NCI-H748 (cell line): ENCODE results near the gene KBTBD13.
A peak's percentile ranks its signal among the peaks of the same experiment; 100 is the strongest.

Experiments used
- DNase-seq: peaks from one replicate; lab custom pipeline; 2025; ENCODE audit not compliant: unreplicated experiment; lab: John Stamatoyannopoulos, UW

Gene KBTBD13

DNA sequence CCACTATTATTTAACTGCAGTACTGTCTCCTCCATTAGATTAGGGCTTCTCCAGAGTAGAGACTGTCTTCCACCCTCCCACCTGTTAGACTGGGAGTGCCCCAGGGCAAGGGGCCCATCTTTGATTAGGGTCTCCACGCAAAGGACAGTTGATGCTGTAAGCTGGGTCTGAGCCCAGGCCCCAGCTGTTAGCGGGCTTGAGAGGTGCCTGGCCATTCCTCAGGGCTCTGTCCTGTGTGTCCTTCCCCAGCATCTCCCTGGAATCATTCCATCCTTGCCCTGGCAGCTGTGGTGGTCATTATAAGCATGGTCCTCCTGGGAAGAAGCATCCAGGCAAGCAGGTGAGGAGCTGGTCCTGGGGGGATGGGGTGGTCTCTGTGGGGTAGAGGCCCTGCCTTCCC lies 25.3 kb upstream of the KBTBD13 start:
- no peak for DNase-seq

DNA sequence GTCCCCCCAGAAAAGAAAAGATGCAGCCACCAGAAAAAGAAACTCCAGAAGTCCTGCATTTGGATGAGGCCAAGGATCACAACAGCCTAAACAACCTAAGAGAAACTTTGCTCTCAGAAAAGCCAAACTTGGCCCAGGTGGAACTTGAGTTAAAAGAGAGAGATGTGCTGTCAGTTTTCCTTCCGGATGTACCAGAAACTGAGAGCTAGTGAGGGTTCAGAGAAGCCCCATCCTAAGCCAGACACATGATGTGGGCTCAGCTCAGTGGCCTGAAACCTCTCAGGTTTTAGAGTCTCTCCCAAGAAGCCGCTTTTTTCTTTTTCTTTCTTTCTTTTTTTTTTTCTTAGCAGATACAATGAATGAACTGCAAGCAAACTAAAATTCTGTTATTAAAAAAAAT lies 23.6 kb upstream of the KBTBD13 start:
- no peak for DNase-seq

DNA sequence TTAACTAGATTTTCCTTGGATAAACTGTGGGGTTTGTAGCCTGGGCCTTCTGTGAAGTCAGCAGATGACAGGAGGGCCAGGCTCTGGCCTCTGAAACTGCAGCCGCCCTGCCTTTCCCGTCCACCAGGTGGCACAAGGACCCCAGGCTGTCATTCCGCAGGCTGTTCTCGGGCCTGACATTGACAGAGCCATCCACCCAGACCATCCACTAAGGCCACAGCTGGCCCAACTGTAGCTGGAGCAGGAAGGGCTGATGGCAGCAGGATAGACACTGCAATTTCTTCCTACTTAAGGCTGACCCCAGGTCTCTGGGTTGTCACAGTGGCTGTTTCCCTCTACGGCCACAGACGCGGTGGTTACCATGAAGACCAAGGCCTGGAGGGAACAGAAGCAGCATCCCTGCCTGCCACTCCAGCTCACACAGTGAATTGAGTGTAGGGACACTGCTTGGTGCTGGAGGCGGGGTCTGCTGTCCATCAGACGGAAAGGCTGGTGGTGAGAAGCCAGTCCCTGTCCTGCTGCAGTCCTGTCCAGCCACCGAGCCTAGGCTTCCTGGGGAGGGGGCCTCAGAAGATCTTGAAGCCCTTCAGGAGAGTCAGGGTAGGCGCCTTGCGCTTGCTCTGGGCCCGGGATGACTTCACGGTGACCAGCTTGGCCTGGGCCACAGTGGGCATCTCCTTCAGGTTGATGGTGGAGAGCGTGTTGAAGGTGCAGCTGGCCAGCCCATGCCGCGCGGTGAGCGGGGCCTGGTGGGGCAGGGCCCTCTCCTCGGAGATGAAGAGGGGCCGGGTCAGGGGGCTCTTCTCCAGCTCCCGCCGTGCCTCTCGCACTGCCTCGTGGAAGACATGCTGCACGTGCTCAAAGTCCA lies 22.0 kb upstream of the KBTBD13 start:
- DNase-seq, result peak; percentile 52

DNA sequence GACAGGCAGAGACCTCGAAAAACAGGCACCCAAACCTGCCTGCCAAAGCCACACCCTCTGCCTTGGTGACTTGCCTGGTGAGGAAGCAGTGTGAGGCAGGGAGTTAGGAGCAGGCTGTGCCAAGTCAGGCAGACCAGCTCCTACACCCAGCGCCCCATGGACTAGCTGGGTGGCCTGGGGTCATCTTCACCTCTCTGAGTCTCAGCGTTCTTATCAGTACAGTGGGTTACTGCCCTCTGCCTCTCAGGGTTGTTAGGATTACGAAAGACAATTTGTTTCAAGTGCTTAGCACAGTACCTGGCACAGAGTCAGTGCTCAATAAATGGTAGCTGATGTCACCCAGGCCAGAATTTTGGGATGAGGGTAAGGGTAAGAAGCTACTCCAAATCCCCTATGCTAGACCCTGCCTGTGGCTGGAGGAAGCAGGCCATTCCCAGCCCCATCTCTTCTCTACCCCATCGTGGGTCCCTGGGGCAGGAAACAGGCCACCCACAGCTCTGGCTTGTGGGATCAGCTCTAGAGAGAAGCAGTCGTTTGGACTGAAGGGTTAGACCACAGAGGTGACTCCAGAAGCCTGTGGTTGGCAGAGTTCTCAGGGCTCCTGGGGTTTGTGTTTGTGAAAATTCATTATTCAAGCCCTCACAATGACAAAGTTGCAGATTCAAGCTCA lies 21.2 kb upstream of the KBTBD13 start:
- no peak for DNase-seq

DNA sequence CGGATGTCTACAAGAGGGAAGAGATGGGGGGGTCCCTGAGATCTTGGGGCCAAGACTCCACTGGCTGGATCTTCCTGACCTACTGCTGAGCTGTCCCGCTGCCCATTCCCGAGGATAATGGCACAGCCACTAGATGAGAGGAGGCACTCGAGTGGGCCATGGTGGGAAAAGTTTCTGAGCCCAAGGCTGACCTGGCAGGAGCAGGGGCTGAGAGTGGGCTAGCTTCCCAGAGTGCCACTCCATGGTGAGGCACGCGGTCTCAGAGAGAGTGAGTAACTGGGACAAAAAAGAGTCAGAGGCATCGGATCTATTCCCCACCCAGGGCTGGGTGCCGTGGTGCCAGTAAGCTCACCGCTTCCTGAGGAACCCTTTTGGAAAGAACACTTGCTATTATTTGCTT lies 20.4 kb upstream of the KBTBD13 start:
- no peak for DNase-seq

DNA sequence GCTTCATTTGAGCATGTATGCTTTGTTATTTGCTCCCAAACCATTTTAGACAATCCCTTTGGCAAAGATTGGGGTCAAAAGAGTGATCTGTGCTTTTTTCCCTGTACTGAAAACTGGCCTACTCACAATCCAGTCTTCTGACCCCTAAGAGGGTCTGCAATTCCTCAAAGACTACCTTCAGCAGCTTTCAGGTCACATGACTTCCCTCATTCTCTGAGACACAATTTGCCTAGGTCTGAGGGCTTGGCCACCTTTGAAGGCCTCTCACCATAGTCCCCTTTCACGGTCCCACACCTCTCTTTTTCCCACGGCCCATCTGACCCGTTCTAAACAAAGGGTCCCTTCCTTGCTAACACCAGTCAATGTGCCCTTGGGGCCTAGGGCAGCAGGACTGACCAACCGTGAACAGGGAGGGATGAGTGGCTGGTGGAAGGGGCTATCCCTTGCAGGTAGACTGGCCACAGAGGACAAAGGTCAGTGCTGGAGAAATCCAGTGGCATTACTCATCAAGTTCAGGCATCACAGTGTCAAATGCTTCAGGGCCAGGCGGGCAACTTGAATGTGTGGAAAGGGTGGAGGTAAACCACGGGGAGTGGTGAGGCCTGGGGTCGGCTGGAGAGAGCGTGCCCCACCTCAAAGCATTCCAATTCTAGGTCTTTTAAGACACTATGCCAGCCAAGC lies 19.5 kb upstream of the KBTBD13 start:
- no peak for DNase-seq

DNA sequence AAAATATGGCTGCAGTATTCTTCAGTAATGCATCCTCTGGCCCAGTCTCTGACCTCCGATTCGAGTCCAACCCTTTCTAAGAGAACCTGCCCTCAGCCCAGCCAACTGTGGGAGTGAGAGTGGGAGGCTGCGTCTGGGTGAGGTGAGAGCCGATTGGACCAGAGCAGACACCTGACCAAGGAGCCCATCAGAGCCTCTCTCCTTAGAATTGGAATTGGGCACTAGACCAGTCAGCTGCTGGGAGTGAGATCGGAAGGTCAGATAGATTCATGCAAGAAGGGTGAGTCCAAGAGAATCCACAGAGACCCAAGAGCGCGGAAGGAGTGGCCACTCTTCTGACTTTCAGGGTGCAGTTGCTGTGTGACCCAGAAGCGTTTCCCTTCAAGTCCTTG lies 19.0 kb upstream of the KBTBD13 start:
- no peak for DNase-seq

DNA sequence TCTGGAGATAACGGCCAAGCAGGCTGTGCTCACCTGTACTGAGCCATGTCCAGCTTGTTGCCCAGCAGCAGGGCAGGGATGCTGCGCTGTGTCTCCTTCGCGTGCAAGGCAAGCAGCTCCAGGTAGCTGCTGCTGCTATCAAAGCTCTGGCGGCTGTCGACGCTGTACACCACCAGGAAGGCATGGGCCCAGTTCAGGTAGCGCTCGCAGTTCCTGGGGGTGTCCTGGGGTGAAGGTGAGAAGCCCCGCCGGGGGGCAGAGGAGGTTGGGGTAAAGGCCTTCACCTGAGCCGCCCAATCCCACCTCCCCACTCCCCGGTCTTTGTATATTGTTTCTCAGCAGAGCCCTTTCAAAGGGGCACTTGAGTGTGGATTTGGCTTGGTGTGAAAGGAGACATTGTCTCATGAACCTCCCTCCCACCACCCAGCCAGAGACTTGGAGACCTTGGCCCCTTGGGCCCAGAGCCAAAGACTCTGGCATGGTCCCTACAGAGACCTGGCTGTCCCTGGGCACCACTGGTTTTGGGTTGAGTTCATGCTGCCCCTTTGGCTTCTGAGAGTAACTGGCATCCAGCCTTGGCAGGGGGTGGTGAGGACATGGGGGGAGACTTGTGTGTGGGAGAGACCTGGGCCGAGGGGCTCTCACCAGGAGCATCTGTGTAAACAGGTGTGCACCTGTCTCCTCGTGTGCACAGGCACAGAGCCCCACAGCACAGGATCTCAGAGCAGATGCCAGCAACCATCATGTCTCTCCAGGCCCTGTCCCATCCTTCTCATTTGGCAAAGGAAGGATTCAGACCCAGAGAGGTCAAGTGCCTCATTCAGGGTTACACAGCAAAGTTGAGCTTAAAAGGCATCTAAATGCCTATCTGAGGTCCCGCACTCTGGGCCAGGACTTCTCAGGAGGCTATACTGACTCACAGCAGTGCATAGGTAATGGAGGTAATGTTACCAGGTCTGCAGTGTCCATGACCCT lies 17.9 kb upstream of the KBTBD13 start:
- no peak for DNase-seq

DNA sequence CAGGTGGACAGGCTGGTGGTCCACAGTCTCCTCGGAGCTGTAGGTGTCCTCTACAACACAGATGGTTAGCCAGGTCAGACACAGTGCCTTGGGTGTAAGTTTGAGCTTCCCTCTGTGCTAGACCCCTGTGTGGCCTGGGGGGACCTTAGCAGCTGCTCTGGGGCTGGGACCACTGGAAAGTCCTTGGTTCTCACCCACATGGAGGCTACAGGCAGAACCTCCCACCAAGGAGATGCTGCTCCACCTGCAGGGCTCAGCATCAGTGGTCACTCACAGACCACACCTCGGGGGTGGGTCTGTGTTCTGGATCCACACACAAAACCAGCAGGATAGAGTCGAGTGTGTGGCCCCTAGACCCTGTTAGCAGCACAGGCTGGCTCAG lies 17.2 kb upstream of the KBTBD13 start:
- no peak for DNase-seq

DNA sequence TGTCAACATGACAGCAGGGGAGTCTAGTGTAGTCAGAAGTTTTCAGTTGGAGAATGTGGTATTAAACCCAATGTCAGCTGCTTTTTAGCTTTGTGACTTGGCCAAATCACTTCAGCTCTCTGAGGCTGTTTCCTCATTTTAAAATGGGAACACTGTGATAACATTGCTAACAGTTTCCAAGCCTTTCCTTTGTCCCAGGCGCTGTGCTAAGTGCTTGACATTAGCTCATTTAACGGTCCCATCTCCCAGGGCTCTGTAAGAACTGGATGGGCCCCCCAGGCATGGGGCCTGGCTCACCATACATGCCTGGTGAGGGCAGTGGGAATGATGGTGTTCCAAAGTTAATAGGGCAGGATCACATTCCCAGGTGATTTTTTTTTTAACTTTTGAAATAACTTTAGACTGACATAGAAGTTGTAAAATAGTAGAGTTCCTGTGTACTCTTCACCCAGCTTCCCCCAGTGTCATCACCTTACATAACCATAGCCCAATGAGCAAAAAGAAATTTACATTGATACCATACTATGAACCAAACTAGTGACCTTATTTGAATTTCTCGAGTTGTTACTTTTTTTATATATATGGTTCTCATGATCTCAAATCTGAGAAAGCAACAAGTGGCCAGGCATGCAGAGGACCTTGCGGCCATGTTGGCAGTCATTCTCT lies 16.5 kb upstream of the KBTBD13 start:
- DNase-seq, result no peak

DNA sequence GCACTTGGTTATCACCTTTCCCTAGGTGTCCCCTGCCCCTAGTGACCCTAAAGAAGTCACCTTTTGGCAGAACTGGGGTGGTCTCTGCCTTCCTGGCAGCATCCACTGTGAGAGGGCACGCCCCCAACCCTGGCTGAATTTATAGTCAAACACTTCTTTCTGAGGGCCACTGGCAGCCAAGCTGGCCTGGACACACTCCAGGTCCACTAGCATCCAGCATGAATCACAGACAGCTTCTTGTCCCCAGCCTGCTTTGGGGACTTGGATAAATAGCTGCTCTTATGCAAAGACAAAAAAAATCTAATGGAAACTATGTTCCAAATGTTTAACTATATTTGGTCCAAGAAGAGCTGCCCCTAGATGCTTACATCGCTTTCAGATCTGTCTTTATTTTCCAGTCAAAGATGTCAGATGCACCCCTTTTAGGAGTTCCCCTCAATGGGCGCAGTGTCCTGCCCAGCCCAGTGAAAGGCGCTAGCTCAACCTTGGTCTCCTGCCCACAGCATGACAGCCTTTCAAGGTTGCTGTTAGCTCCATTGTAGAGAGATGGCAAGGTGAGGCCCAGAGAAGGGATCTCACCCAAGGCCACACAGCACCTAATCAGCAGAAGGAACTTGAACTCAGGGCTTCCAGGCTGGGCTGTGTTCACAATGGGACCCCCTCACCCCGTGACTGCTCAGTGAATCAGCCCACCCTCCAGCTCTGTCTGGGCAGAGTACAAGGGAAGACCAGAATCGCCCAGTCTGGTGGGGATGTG lies 15.7 kb upstream of the KBTBD13 start:
- no peak for DNase-seq

DNA sequence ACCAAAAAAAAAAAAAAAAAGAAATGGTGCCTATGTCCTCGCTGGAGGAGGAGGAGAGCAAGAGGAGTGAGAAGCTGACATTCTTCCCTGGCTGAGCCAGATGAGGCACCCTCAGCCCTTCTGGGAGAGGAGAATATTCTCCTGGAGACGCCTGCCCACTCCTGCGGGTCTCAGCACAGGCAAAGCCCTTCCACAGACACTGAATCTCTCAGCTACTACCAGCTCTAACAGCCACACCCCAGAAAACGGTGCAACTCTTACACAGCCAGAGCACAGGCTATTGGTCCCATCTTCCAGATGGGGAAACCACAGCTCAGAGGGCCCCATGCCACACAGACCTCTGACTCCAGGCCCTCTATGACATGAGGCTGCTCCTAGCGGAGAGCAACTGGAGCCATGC lies 14.5 kb upstream of the KBTBD13 start:
- no peak for DNase-seq

DNA sequence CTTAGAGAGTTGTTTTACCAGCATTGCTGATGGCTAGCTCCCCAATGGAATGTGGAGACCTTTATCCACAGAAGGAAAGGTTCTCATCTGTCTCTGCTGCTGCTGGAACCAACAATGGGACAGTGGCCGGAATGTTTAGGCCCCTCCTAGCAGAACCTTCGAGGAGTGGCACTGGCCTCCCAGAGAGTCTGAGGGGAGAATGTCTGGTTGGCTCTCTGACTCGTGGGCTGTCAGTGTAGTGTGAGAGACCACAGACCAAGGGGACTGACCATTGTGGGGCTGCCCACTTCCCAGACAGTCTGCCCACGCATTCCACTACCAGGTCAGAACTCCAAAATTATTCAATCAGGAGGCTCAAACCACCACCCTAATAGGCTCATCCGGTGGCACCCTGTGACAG lies 13.8 kb upstream of the KBTBD13 start:
- DNase-seq, result no peak

DNA sequence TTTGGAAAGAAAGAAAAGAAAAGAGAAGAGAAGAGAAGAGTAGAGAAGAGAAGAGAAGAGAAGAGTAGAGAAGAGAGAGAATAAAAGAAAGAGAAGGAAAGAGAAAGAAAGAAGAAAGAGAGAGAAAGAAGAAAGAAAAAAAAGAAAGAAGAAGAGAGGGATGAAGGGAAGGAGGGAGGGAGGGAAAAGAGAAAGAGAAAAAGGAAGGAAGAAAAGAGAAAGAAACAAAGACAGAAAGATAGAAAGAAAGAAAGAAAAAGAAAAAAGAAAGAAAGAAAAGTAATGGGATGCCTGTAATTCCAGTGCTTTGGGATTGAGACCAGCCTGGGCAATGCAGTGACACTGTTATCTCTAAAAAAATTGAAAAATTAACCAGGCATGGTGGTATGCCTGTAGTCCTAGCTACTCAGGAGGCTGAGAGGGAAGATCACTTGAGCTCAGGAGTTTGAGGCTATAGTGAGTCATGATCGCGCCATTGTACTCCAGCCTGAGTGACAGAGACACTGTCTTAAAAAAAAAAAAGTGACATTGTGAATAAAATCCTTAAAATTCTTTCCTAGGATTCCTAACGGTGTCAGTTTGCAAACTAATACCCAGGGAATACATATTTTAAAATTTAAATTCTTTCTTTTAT lies 10.4 kb upstream of the KBTBD13 start:
- no peak for DNase-seq

DNA sequence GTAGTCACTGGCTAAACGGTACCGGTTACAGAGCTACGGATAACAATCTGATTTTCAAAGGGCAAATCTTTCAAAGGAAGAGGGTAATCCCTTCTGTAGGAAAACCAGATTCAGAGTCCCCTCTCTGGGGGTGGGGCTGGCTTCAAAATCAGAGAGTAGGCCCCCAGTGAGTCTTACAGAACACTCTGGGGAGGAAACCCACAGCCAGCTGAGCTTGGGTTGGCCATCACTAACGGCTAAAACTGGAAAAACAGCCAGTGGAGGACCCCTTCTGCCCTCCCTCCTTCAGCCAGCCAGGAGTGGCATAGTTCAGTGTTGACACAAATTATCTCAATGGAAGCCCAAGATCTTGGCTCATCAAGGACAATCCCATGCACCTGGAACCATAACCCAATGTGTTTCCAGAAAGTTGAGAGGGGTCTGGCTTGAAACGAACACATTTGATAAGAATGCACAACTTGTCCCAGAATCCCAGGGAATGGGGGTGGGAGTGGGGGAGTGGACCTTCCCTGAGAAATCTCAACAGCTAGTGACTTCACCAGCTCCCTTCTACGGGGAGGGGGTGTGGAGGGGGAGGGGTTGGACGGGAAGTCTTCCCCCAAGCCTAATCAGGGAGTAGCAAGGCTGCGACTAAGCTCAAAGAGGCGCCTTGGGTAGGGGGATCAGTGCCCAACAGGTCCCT lies 9.8 kb upstream of the KBTBD13 start:
- DNase-seq, result no peak

DNA sequence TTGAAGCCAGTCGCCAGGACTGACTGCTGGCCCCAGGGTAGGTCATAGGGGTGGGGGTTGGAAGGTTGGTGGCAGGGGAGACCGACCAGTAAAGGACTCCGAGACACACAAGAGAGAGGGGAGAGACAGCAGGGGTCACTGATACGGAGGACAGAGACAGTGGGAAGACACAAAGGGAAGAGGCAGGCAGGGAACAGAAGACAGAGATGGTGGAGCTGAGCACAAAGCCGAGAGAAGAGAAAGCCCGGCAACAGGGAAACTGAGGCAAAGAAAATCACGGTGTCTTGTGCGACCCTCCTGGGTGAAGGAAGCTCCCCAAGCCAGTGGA lies 9.3 kb upstream of the KBTBD13 start:
- no peak for DNase-seq

DNA sequence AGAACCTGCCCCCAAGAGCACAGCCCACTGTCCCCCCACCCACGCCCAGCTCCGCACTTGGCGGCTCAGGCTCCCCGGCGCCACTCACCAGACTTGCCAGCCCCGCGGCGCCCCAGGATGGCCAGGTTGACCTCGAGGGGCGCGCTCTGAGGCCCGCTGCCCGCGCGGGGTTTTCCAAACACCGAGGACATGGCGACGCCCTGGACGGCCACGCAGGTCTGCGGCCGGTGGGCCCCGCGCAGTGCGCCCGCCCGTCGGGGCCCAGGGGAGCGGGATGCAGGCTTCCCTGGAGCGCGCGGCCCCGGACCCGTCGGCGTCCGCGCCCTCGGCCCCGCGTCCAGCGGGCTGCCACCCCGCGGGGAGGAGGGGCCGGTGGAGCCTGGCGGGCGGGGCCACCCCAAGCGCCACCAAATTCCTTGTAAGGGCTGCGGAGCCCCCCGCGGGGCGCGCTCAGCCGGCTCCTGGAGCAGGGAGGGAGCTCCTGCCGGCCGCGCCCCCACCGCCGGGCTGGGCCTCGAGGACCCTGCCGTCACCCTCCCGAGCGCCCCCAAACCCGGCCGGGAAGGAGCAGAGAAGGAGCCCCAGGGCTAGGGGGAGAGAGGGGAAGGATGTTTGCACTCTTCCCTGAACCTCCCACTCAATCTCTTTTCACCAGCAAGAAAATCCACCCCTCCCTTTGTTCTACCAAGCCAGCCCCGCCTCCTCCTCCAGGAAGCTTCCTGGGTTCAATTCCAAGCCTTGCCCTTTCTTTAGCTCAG lies 8.7 kb upstream of the KBTBD13 start, which contains the start of gene RASL12:
RASL12 (minus strand) TSS at position 347 of the 758 bp plus-strand sequence; CDS start at position 191, 156 bp downstream.
- DNase-seq, result no peak

DNA sequence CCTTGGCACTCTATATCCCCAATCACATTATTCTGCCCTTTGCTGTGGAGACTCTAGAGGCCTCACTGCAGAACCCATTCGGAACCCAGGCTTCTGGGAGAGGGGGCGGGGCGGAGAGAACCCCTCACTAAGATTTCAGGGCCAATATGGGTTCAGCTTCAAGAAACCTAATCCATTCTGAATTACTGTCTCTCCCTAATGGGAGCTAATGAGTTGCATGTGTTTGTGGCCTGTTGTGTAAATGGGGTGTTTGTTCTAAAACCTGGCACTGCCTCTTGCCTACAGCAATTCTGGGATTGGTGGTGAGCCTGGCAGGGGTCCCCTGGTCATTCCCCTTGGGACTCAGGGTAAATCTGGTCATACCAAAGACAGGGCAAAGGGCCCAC lies 8.2 kb upstream of the KBTBD13 start:
- no peak for DNase-seq
